Adrenal gland (tissue), 12 donors: ENCODE results near the gene SCFD2. TPM values are rescaled to one million over a fixed set of nuclear protein-coding genes. Genes with fewer than 3 reads are reported as not detected.

Source experiments
- DNase-seq, 7 donors: peaks; one replicate each; pipeline ENCODE4 v3.0.0-alpha.2; 2019 to 2020
- H3K27ac ChIP-seq, 5 donors: fragments of 200-600 bp; sonication (generic) in 4 of 5; 1 replicate in 3 of 5; 2 replicates in 2 of 5; pipeline versions ENCODE4 v1.5.1 to v1.8.0; 2016 to 2020; ENCODE audit warnings: mild to moderate bottlenecking in 1 of 5
- H3K27me3 ChIP-seq: fragments of 200-600 bp; 2 replicates; pipeline ENCODE4 v1.8.0; 2021
- H3K36me3 ChIP-seq, 2 donors: fragments of 200-600 bp; replicated peaks in 1 of 2; 1 replicate in 1 of 2; 2 replicates in 1 of 2; pipeline versions ENCODE4 v1.5.1 to v1.8.0; 2018 to 2022
- H3K4me1 ChIP-seq, 2 donors: fragments of 200-600 bp; replicated peaks in 1 of 2; 1 replicate in 1 of 2; 2 replicates in 1 of 2; pipeline versions ENCODE4 v1.5.1 to v1.8.0; 2018 to 2021
- H3K4me3 ChIP-seq, 4 donors: fragments of 200-600 bp; sonication (generic) in 3 of 4; one replicate each; pipeline ENCODE4 v1.5.1; 2016 to 2018
- H3K9me3 ChIP-seq, 3 donors: fragments of 200-600 bp; sonication (generic) in 1 of 3; replicated peaks in 1 of 3; 1 replicate in 2 of 3; 2 replicates in 1 of 3; pipeline versions ENCODE4 v1.5.1 to v1.8.0; 2016 to 2021
- CTCF ChIP-seq, 6 experiments: fragments of 450-650 bp in 4 of 6; fragments of 200-600 bp in 2 of 6; sonication (generic) in 1 of 6; IDR thresholded peaks; 1 replicate in 5 of 6; 2 replicates in 1 of 6; pipeline versions ENCODE4 v1.5.1 to v1.8.0; 2016 to 2021; ENCODE audit warnings: antibody characterized with exemption in 6 of 6, mild to moderate bottlenecking in 2 of 6, moderate library complexity in 1 of 6
- POLR2A ChIP-seq, 2 donors: fragments of 450-650 bp; IDR thresholded peaks; one replicate each; pipeline ENCODE4 v1.6.1; 2017; ENCODE audit warnings: antibody characterized with exemption in 2 of 2, mild to moderate bottlenecking in 2 of 2, moderate library complexity in 1 of 2
- WGBS, 4 donors: extraction: QIAGEN DNeasy Blood & Tissue Kit in 2 of 4; methylation state at CpG; one replicate each; pipeline versions ENCODE4 v1.1.5 to v1.1.7; 2013 to 2017; 5-methylcytosine and 5-hydroxymethylcytosine counted together
- intact Hi-C, 2 donors: fragments of 100-400 bp; cut with DNase I; formaldehyde crosslinking; loops; one replicate each; pipeline versions ENCODE4 v1.14.1 to v1.15.0; 2022 to 2023
- polyA plus RNA-seq, 3 donors: library from polyadenylated mRNA; stranded (reverse); fragments of 200-250 nt in 2 of 3; fragments of 350-450 nt in 1 of 3; fragmentation: Illumina TruSeq in 1 of 3; extraction: RNeasy Lipid Tissue Mini Kit (QIAGEN cat#74804) in 1 of 3; gene quantifications; one replicate each; pipeline ENCODE4 v1.2.3, GENCODE V29; 2013 to 2014
- total RNA-seq, 9 donors: library from RNA; depleted of rRNA in 4 of 9; stranded (reverse); fragments of >200 nt in 4 of 9; fragments of 120-200 nt in 1 of 9; fragmentation: NEBNext Ultra II Directional in 1 of 9; extraction: Animal tissue kit (Norgen Biotek cat#: 25700) in 1 of 9; gene quantifications; one replicate each; pipeline versions ENCODE4 v1.1.0 to v1.2.4, GENCODE V29; 2013 to 2023
- donor health status: healthy with polysubstance abuse.
- donor health status: Bipolar disorder and iron deficiency.
- donor health status: DM: yes; HTN: yes; CAD: no.
- donor health status: DM: no; HTN: no; CAD: no.
- donor health status: DM: no; HTN: no; CAD: no.
- donor health status: DM: yes; HTN: yes; CAD: no.

SCFD2 gene
- total and polyA plus RNA-seq, 12 donors, result 5.2 to 34.9 (median 23.4) TPM

- Histone ChIP-seq H3K27me3 (no peaks in the 10 kb centered on the region), H3K36me3 (no peaks in the 10 kb centered on the region), H3K27ac (no peak overlapping the region), H3K9me3 (no peaks in the 10 kb centered on the region), H3K4me3 (no peak overlapping the region), H3K4me1 (peaks cover 6 to 20% of the 10 kb centered on the region in 2 donors)
- DNase-seq, result no peak
- 83 to 100% (median 90%) methylated on average over 1 of the region's 1 CpG for WGBS, 4 donors
- TF ChIP-seq POLR2A (IDR thresholded peaks at IDR 0.05), result no peak
- TF ChIP-seq CTCF (IDR thresholded peaks at IDR 0.05), result no peak
- intact Hi-C loops, result loop anchor here in 1 of 2 donors (10.0 kb wide), 1 partner anchor 312 kb away; no protein-coding TSS in a partner anchor
Measured at GRCh38 chr4:52856801-52857200, 509.1 kb downstream of the SCFD2 start.

- no peak for DNase-seq
- H3K36me3 ChIP-seq, result no peaks in the 10 kb centered on the region
- intact Hi-C loops, result loop anchor here in 1 of 2 donors (10.0 kb wide), 1 partner anchor 309 kb away; no protein-coding TSS in a partner anchor
- H3K4me3 ChIP-seq, result no peak overlapping the region
- H3K27me3 ChIP-seq, result no peaks in the 10 kb centered on the region
- TF ChIP-seq CTCF (IDR thresholded peaks at IDR 0.05) (no peak), POLR2A (IDR thresholded peaks at IDR 0.05) (no peak)
- H3K27ac ChIP-seq, result peak overlapping the region in 1 of 5 donors; percentile 33
- no peaks in the 10 kb centered on the region for H3K9me3 ChIP-seq
- H3K4me1 ChIP-seq, result peaks cover 0 to 14% of the 10 kb centered on the region in 2 donors
Measured at GRCh38 chr4:52853351-52853750, 512.5 kb downstream of the SCFD2 start.

- H3K4me3 ChIP-seq, result no peak overlapping the region
- no peak for DNase-seq
- WGBS, 4 donors, result 59 to 79% (median 72%) methylated on average over 3 of the region's 3 CpGs
- H3K27ac ChIP-seq, result peak overlapping the region in 1 of 5 donors; percentile 33
- H3K27me3 ChIP-seq, result no peaks in the 10 kb centered on the region
- TF ChIP-seq POLR2A (IDR thresholded peaks at IDR 0.05) (no peak), CTCF (IDR thresholded peaks at IDR 0.05) (no peak)
- intact Hi-C loops, result loop anchor here in 1 of 2 donors (10.0 kb wide), 1 partner anchor 308 kb away; no protein-coding TSS in a partner anchor
- peaks cover 0 to 14% of the 10 kb centered on the region in 2 donors for H3K4me1 ChIP-seq
- no peaks in the 10 kb centered on the region for H3K36me3 ChIP-seq
- no peaks in the 10 kb centered on the region for H3K9me3 ChIP-seq
Measured at GRCh38 chr4:52852711-52853110, 513.1 kb downstream of the SCFD2 start.

GRCh38 chr4:52852041-52852440 lies 513.8 kb downstream of the SCFD2 start:
- H3K27ac ChIP-seq, result no peak overlapping the region
- H3K9me3 ChIP-seq, result no peaks in the 10 kb centered on the region
- intact Hi-C loops, result loop anchor here in 1 of 2 donors (10.0 kb wide), 1 partner anchor 307 kb away; no protein-coding TSS in a partner anchor
- no peak overlapping the region for H3K4me3 ChIP-seq
- no peaks in the 10 kb centered on the region for H3K27me3 ChIP-seq
- no peak for DNase-seq
- 71 to 95% (median 86%) methylated on average over 1 of the region's 1 CpG for WGBS, 4 donors
- no peaks in the 10 kb centered on the region for H3K36me3 ChIP-seq
- H3K4me1 ChIP-seq, result peaks cover 0 to 14% of the 10 kb centered on the region in 2 donors
- no peak for TF ChIP-seq CTCF (IDR thresholded peaks at IDR 0.05)
- no peak for TF ChIP-seq POLR2A (IDR thresholded peaks at IDR 0.05)
